ENCODE measurements around the gene TBXT.
"Not testable (repeated sequence)": the region's sequence is repeated elsewhere in the genome, so short reads cannot be mapped to it uniquely, and the experiment has no call there.

The TBXT gene

GRCh38 chr6:166167801-166168615 is at the start of gene TBXT:
TBXT (minus strand) TSS chr6:166167851; CDS start chr6:166167591, 260 bp downstream.
- DNase-seq (ENCODE audit: low read depth), result no peak

- DNase-seq (ENCODE audit: low read depth), result no peak
These were observed 39.6 kb upstream of the TBXT start for GRCh38 chr6:166207284-166207561.

GRCh38 chr6:166206510-166207283 is 39.0 kb upstream of the TBXT start:
- DNase-seq (ENCODE audit: low read depth), result no peak

DNA sequence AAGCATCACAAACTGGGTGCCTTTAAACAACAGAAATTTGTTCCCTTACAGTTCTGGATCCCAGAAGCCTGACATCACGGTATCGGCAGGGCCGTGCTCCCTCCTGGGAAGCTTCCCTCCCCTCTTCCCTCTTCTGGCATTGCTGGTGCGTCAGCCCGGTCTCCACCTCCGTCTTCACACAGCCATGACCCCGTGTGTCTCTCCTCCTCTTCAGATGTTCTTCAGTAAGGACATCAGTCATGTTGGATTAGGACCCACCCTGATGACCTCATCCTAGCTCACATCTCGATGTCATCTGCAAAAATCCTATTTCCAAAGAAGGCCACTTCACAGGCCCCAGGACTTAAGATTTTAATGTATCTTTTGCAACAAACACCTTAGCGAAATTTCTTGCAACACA is 38.4 kb upstream of the TBXT start:
- no peak for DNase-seq (ENCODE audit: low read depth)

- DNase-seq (ENCODE audit: low read depth), result no peak
These were observed 37.4 kb upstream of the TBXT start for GRCh38 chr6:166204852-166205650.

DNA sequence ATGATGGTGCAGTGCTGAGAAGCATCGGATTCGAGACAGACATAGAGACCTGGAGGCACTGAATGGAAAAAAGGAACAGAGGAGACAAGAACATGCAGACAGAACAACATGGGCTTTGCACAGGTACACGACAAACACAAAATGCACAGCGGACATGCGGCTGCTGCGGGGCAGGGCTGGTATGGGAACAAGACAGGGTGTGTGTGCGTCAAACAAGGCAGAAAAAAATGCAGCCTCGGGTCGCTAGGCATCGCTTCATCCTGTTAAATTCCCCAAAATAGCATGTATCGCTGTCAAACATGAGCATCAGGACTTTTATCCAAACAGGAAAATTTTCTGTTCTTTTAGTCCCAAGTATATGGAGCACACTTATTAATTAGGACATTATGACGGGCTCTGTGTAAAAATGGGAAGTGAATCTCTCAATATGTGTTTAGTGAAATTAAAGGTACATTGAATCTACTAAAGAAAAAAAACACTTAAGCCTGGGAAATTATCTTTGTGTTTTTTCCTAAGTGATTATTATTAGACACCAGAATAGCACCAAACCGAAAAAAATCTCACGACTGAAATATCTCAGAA is 36.1 kb upstream of the TBXT start:
- DNase-seq (ENCODE audit: low read depth), result no peak

DNA sequence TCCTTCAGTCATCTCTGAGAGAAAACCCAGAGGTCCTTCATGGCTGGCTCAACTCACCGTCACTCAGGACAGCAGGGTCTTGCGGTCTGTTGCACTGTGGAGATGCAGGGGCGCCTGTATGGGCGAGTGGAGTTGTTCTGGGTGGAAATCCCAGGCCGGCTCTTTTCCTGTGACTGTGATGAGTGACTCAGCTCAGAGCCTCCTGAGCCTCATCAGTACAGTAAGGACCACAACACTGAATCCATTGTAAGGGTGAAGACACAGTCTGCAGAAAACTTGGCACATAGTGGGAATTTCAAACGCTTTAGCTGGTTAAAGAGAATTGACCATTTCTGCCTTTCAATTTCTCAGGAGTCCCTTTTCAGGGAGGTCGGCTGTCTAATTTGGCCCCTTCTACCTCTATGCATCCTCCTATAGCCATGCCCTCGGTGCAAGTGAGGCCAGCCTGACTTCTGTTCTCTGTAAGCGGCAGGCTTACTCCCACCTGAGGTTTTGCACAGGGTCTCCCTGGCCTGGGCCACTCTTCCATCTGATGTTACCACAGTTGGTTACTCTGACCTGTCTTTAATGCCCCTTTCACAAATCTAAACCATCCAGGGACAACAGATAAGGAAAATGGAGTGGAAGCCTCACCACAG is 35.5 kb upstream of the TBXT start:
- DNase-seq (ENCODE audit: low read depth), result no peak

DNA sequence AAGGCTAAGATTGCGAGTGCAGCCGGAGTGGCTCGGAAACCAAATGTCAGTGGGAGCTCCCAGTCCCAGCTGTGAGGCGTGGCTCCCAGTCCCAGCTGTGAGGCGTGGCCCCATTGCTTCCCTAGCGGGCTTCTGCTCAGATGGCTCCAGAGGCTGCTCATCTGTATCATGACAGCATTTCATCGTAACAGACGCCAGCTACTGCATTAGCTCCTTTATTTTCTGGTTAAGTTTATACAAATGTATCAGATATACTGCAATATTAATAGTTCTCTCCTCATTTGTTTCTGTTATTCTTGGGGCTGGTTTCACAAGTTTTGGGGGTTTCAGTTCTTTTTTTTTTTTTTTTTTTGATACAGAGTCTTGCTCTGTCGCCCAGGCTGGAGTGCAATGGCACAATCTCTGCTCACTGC is 34.7 kb upstream of the TBXT start:
- DNase-seq (ENCODE audit: low read depth), result no peak

GRCh38 chr6:166201878-166202277 is 34.2 kb upstream of the TBXT start:
- no peak for DNase-seq (ENCODE audit: low read depth)

DNA sequence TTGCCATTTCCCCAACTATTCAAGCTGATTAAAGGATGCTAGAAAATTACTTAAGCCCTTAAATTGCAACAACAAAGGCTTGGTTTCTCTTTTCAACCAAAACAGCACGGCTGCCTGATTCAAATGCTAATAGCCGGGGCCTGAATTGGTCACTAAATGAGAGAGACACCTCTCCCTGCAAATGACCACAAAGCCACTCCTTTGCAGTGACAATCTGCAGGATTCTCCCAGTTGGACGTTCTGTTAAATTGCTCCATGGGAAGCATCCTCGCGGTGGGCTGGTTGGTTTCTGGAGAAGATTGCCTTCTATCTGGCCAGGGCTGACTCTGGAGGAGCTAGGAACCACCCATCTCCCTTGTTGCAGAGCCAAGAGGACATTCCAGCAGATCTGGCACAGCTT is 29.7 kb upstream of the TBXT start:
- no peak for DNase-seq (ENCODE audit: low read depth)

DNA sequence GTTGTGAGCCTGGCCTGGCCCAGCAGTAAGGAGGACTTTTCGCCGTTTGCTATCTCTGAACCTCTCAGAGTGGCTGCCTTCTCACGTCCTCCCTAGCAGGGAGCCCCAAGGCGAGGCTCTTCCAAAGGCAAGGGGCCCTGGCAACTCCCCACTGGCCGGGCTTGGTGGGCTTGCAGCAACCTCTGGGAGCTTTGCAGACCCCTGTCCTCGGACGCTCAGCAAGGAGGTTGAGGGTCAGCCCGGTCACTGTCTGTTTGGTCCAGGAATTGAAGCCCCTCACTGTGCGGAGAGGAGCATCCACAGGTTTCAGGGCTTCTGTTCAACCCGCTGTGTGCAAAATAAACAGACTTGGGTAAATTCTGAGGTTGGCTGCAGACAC is 28.2 kb upstream of the TBXT start:
- no peak for DNase-seq (ENCODE audit: low read depth)

DNA sequence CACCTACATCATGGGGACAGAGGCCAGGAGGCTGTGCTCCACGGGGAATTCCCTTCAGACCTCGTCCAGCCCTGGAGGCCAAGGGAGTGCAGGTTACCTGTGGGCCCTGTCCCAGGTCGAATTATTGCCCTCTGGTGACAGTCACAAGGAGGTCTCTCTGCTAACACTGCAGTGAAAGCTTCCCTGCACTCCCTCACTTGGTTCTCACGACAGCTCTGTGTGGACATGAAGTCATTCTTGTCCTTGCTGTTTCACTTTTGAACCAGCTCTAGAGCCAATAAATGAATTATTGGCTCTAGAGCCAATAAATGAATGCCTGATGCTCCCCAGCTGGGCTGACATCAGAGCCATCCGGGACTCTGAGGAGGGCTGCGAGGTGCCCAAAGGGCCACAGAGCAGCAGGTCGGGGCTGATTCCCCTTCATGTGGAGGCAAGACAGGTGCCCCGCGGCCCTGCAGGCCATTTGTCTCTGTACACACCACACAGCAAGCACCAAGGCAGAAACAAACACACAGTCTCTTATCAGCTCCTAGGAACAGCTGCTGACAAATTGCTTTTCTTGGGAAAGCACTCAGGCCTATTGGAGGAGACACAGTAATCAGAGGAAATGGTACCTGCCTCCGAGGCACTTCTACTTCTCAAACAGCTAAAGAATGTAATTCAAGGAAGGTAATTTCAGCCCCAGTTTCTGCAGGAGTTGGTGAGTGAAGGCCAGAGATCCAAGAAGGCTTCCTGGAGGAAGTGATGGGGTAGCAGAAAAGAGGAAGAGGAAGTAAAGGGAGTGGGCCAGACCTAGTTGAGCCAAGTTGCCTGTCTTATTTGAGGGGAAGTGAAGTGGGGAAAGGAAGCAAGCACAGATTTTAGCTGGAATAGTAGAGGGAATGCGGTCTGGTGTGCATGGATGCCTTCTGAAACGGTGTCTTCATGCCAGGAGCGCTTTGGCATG is 27.5 kb upstream of the TBXT start:
- no peak for DNase-seq (ENCODE audit: low read depth)

GRCh38 chr6:166192557-166192956 is 24.9 kb upstream of the TBXT start:
- no peak for DNase-seq (ENCODE audit: low read depth)

DNA sequence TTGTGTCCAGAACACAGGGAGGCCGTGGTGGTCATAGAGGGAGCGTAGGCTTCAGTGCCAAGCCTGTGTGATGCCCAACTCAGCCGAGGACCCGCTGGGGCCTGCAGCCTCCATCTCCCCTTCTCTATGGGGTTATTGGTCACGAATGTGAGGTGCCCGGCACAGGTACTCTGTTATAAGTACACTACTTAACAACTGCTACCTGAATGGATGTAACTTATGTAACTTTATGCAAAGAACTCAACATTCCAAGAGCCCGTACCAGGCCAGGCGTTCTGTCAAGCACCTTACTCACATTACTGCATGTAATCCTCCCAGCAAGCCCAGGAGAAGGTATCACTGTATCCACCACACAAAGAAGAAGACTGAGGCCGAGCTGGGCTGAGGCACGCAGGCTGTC is 24.5 kb upstream of the TBXT start:
- no peak for DNase-seq (ENCODE audit: low read depth)

- no peak for DNase-seq (ENCODE audit: low read depth)
These were observed 12.1 kb upstream of the TBXT start for GRCh38 chr6:166179704-166180103.

GRCh38 chr6:166176106-166176505 is 8.5 kb upstream of the TBXT start:
- no peak for DNase-seq (ENCODE audit: low read depth)

- not testable (repeated sequence) for DNase-seq (ENCODE audit: low read depth)
These were observed 7.4 kb upstream of the TBXT start for GRCh38 chr6:166175093-166175492.

- DNase-seq (ENCODE audit: low read depth), result no peak
These were observed 6.4 kb upstream of the TBXT start for GRCh38 chr6:166174031-166174430.

GRCh38 chr6:166173281-166173951 is 5.8 kb upstream of the TBXT start:
- no peak for DNase-seq (ENCODE audit: low read depth)

DNA sequence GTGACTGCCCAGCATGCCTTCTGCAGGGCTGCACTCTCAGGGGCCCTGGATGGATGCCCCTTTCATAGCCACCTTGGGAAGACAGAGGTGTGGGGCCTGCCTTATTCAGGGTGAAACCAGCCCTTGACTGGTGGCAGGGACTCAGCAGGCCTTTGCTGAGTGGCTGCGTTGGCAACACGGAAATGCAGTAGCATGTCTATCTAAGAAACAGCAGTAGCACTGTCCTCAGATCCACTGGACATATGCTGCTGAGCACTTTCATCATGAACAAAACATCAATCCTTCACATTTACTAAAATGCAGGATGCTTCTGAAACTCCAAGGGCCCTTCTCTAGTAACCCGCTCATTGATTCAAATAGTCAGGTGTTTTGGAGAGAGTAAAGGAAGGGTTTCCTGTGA is 4.9 kb upstream of the TBXT start:
- DNase-seq (ENCODE audit: low read depth), result no peak

Data from activated gamma-delta T cell treated with anti-CD3 and anti-CD28 coated beads, Interleukin-2, amount 50 U/mL, for 16 hours (primary cell).